Measurements from ENCODE around the gene TSG101. TPM values are rescaled to one million over a fixed set of nuclear protein-coding genes. Genes with fewer than 3 reads are reported as not detected.

TSG101 gene
- total and polyA plus RNA-seq, 8 donors, result 30.3 to 125 (median 65.6) TPM

DNA sequence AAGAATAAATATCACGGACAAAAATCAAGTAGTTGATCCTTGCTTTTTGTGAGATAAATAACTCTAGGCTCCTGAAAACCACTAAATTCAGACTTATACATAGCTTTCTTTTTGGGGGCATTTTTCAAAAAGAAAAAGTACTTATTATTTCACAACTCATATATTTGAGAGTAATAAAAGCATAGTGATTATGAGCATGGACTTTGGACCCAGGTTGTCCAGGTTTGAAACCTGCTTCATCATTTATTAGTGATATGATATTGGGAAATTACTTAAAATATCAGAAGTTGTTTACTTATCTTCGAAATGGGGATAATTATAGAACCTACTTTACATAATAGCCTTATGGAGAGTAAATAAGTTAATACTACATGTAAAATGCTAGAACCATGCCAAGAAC lies 88.1 kb downstream of the TSG101 start:
- Histone ChIP-seq H3K27ac (no peak overlapping the region), H3K4me1 (no peaks in the 10 kb centered on the region), H3K27me3 (no peaks in the 10 kb centered on the region), H3K4me3 (no peak overlapping the region), H3K9me3 (no peaks in the 10 kb centered on the region), H3K36me3 (no peaks in the 10 kb centered on the region)
- TF ChIP-seq POLR2AphosphoS5 (IDR thresholded peaks at IDR 0.05) (no peak), POLR2A (IDR thresholded peaks at IDR 0.05) (no peak), EP300 (IDR thresholded peaks at IDR 0.05) (no peak)
- TF ChIP-seq, protein P1, sequence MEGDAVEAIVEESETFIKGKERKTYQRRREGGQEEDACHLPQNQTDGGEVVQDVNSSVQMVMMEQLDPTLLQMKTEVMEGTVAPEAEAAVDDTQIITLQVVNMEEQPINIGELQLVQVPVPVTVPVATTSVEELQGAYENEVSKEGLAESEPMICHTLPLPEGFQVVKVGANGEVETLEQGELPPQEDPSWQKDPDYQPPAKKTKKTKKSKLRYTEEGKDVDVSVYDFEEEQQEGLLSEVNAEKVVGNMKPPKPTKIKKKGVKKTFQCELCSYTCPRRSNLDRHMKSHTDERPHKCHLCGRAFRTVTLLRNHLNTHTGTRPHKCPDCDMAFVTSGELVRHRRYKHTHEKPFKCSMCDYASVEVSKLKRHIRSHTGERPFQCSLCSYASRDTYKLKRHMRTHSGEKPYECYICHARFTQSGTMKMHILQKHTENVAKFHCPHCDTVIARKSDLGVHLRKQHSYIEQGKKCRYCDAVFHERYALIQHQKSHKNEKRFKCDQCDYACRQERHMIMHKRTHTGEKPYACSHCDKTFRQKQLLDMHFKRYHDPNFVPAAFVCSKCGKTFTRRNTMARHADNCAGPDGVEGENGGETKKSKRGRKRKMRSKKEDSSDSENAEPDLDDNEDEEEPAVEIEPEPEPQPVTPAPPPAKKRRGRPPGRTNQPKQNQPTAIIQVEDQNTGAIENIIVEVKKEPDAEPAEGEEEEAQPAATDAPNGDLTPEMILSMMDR (IDR thresholded peaks at IDR 0.05), result no peak
- no peak for DNase-seq
- intact Hi-C loops (cut with DNase I; ENCODE audit: low total_unique reads), result no loop called here
- whole genome bisulfite sequencing, 5 donors, result 58 to 67% (median 64%) methylated on average over 2 of the region's 2 CpGs

Other genes starting within 250 kb of the TSG101 start
- gene HPS5, start 204.8 kb downstream of the TSG101 start, total RNA-seq, result 10 to 100 TPM in 3 of 5 donors, 1 to 10 TPM in 2; 5.2 to 61.3 (median 44.2) TPM
- gene HPS5, start 204.8 kb downstream of the TSG101 start, polyA plus RNA-seq, result 1 to 10 TPM; 5.5 to 7.2 (median 6.3) TPM
- gene GTF2H1, start 204.4 kb downstream of the TSG101 start, total RNA-seq, result 10 to 100 TPM in 4 of 5 donors, 1 to 10 TPM in 1; 7.8 to 76.4 (median 54.3) TPM
- gene GTF2H1, start 204.4 kb downstream of the TSG101 start, polyA plus RNA-seq, result 10 to 100 TPM; 16.1 to 25.1 (median 23.5) TPM
- gene LDHA, start 132.4 kb downstream of the TSG101 start, total RNA-seq, result 100 to 1,000 TPM; 106 to 367 (median 236) TPM
- 100 to 1,000 TPM; 263 to 350 (median 334) TPM for gene LDHA, start 132.4 kb downstream of the TSG101 start, polyA plus RNA-seq
- gene LDHC, start 114.6 kb downstream of the TSG101 start, total RNA-seq, result under 1 TPM in 1 of 5 donors, not detected in 4; 0.73 TPM
- gene LDHC, start 114.6 kb downstream of the TSG101 start, polyA plus RNA-seq, result under 1 TPM in 1 of 3 donors, not detected in 2; 0.81 TPM
- gene LDHAL6A, start 71.1 kb downstream of the TSG101 start, total RNA-seq, result not detected
- gene LDHAL6A, start 71.1 kb downstream of the TSG101 start, polyA plus RNA-seq, result not detected
- 10 to 100 TPM in 4 of 5 donors, 1 to 10 TPM in 1; 6.7 to 40.6 (median 22.2) TPM for gene UEVLD, start 61.8 kb upstream of the TSG101 start, total RNA-seq
- 10 to 100 TPM in 2 of 3 donors, 1 to 10 TPM in 1; 4.9 to 11.9 (median 10.4) TPM for gene UEVLD, start 61.8 kb upstream of the TSG101 start, polyA plus RNA-seq
- 1 to 10 TPM in 1 of 5 donors, not detected in 4; 1.3 TPM for gene MISFA, start 72.8 kb upstream of the TSG101 start, total RNA-seq
- 1 to 10 TPM; 1.3 to 4.6 (median 1.3) TPM for gene MISFA, start 72.8 kb upstream of the TSG101 start, polyA plus RNA-seq
- 10 to 100 TPM in 3 of 5 donors, 1 to 10 TPM in 2; 5.2 to 24.3 (median 11.2) TPM for gene SPTY2D1, start 107.4 kb upstream of the TSG101 start, total RNA-seq
- gene SPTY2D1, start 107.4 kb upstream of the TSG101 start, polyA plus RNA-seq, result 1 to 10 TPM; 3.0 to 6.4 (median 5.5) TPM
- 1 to 10 TPM in 4 of 5 donors, not detected in 1; 2.2 to 7.5 (median 3.3) TPM for gene TMEM86A, start 171.8 kb upstream of the TSG101 start, total RNA-seq
- 1 to 10 TPM in 1 of 3 donors, under 1 TPM in 2; 0.76 to 1.2 (median 0.88) TPM for gene TMEM86A, start 171.8 kb upstream of the TSG101 start, polyA plus RNA-seq
- gene IGSF22, start 199.2 kb upstream of the TSG101 start, total RNA-seq, result 1 to 10 TPM in 1 of 5 donors, under 1 TPM in 1, not detected in 3; 0.18 to 8.3 TPM
- gene IGSF22, start 199.2 kb upstream of the TSG101 start, polyA plus RNA-seq, result under 1 TPM in 2 of 3 donors, not detected in 1; 0.37 to 0.75 TPM